Colonic mucosa (tissue), 4 donors: Measurements from ENCODE around the gene ITGB1BP1. TPM values are rescaled to one million over a fixed set of nuclear protein-coding genes. Genes with fewer than 3 reads are reported as not detected.

Experiments used
- DNase-seq: peaks from one replicate; pipeline ENCODE4 v3.0.0-alpha.2; 2020
- H3K27ac ChIP-seq: fragments of 200-600 bp; one replicate; pipeline ENCODE4 v1.8.0; 2021
- H3K27me3 ChIP-seq: fragments of 200-600 bp; one replicate; pipeline ENCODE4 v1.8.0; 2021
- H3K36me3 ChIP-seq: fragments of 200-600 bp; one replicate; pipeline ENCODE4 v1.8.0; 2021
- H3K4me1 ChIP-seq: fragments of 200-600 bp; one replicate; pipeline ENCODE4 v1.8.0; 2021; ENCODE audit warnings: mild to moderate bottlenecking
- H3K4me3 ChIP-seq: fragments of 200-600 bp; one replicate; pipeline ENCODE4 v1.8.0; 2021
- H3K9ac ChIP-seq, 2 donors: one replicate each; pipeline ENCODE4 v1.7.0; 2013; ENCODE audit warnings: control low read depth in 2 of 2, low read depth in 2 of 2, low read length in 2 of 2
- H3K9me3 ChIP-seq: fragments of 200-600 bp; one replicate; pipeline ENCODE4 v1.8.0; 2021
- intact Hi-C: fragments of 100-400 bp; cut with DNase I; formaldehyde crosslinking; loops from one replicate; pipeline ENCODE4 v1.14.1; 2022
- total RNA-seq, 2 donors: library from RNA; stranded (reverse); fragmentation: NEBNext Ultra II Directional in 1 of 2; extraction: Animal tissue kit (Norgen Biotek cat#: 25700) in 1 of 2; gene quantifications; one replicate each; pipeline ENCODE4 v1.2.1, GENCODE V29; 2021
- TF ChIP-seq, protein P1 (sequence below): fragments of 200-600 bp; IDR thresholded peaks from one replicate; pipeline ENCODE4 v1.8.0; 2022; ENCODE audit warnings: antibody characterized with exemption, mild to moderate bottlenecking
- donor health status: healthy.
- donor health status: DM: no; HTN: no; CAD: no.
- donor health status: DM: no; HTN: no; CAD: no.

The ITGB1BP1 gene
- total RNA-seq, 2 donors from 2014 or later: 57.5 to 58.5 TPM

DNA sequence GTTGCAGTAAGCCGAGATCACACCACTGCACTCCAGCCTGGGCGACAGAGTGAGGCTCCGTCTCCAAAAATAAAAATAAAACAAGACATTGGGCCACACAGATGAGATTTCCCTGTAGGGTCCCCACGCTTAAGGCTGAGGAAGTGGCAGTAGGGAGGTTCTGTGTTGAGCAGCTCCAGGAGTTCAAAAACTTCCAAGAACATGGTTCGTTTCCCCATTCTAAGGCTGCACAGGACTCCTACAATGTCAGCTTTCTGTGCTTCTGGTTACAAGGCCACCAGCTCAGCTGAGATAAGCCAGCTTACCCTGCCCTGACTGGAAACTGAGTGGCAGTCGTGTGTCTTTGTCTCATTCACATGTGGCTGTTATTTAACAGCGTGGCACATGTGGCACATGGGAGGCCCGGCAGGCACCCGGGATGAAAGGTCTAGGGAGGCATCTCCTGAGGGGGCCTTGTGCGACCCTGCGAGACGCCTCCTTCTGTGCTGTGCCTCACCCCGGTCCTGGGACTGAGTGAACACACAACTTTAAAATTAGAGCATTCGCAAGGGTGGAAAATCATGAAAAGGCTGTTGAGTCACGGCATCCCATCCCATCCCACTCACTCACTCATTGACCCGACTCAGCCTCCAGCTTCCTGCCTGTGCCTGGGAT, 7.7 kb downstream of the ITGB1BP1 start:
- TF ChIP-seq, protein P1, sequence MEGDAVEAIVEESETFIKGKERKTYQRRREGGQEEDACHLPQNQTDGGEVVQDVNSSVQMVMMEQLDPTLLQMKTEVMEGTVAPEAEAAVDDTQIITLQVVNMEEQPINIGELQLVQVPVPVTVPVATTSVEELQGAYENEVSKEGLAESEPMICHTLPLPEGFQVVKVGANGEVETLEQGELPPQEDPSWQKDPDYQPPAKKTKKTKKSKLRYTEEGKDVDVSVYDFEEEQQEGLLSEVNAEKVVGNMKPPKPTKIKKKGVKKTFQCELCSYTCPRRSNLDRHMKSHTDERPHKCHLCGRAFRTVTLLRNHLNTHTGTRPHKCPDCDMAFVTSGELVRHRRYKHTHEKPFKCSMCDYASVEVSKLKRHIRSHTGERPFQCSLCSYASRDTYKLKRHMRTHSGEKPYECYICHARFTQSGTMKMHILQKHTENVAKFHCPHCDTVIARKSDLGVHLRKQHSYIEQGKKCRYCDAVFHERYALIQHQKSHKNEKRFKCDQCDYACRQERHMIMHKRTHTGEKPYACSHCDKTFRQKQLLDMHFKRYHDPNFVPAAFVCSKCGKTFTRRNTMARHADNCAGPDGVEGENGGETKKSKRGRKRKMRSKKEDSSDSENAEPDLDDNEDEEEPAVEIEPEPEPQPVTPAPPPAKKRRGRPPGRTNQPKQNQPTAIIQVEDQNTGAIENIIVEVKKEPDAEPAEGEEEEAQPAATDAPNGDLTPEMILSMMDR: no peak
- intact Hi-C loops: no loop called here
- Histone ChIP-seq H3K4me3 (no peak overlapping the region), H3K9ac (no peak overlapping the region), H3K4me1 (no peaks in the 10 kb centered on the region), H3K9me3 (no peaks in the 10 kb centered on the region), H3K27me3 (no peaks in the 10 kb centered on the region), H3K27ac (no peak overlapping the region), H3K36me3 (no peaks in the 10 kb centered on the region)
- no peak for DNase-seq

DNA sequence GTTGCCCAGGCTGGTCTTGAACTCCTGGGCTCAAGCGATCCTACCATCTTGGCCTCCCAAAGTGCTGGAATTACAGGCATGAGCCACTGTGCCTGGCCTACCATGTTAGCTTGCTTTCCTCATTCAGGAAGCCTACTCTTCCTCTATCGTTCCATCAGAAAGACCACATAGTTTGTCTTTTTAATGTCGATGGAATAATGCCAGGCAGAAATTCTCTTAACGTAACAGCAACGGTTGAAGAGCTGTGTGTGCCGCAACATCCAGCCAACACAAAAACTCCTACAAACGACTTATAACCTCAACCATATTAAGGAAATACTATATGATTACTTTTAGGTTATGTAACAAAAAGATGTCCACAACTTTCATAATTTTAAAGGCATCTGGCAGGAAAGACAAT, 10.5 kb downstream of the ITGB1BP1 start:
- Histone ChIP-seq H3K27ac (no peak overlapping the region), H3K4me3 (no peak overlapping the region), H3K9ac (no peak overlapping the region), H3K36me3 (no peaks in the 10 kb centered on the region), H3K27me3 (no peaks in the 10 kb centered on the region), H3K4me1 (no peaks in the 10 kb centered on the region), H3K9me3 (no peaks in the 10 kb centered on the region)
- no peak for DNase-seq
- intact Hi-C loops: no loop called here
- TF ChIP-seq, protein P1: no peak

DNA sequence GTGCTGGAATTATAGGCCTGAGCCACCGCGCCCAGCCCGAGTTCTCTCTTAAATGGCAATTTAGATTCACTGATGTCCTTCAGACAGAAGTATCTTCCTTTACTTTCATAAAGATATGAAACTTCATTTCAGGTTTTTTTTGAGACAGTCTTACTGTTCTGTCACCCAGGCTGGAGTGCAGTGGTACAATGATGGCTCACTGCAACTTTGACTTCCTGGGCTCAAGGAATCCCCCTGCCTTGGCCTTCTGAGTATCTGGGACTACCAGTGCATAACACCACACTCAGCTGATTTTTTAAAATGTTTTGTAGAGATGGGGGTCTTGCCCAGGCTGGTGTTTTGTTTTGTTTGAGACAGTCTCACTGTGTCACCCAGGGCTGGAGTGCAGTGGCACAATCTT, 13.2 kb downstream of the ITGB1BP1 start:
- Histone ChIP-seq H3K9me3 (no peaks in the 10 kb centered on the region), H3K4me1 (no peaks in the 10 kb centered on the region), H3K27ac (no peak overlapping the region), H3K36me3 (no peaks in the 10 kb centered on the region), H3K4me3 (no peak overlapping the region), H3K9ac (no peak overlapping the region), H3K27me3 (no peaks in the 10 kb centered on the region)
- no peak for DNase-seq
- intact Hi-C loops: no loop called here
- TF ChIP-seq, protein P1: no peak

DNA sequence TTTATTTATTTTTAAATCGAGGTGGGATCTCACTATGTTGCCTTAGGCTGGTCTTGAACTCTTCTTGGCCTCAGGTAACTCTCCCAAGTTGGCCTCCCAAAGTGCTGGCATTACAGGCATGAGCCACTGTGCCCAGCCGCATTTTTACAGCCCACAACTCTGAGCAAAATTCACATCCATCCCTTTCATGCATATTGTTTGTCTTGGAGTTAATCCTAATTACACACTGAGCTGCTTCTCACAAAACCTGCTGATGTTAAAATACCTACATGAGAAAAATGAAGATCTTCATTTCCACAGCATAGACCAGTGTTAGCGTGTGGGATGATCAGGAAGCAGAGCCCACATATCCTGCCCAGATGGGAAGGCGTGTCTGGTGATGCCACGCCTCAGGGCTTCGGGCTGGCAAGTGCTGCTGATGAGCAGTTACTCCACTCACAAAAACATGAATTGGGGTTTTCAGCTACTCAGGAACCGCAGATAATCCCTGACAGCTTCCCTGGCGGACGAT, 14.6 kb downstream of the ITGB1BP1 start:
- no peak for DNase-seq
- no peaks in the 10 kb centered on the region for H3K36me3 ChIP-seq
- no peaks in the 10 kb centered on the region for H3K9me3 ChIP-seq

DNA sequence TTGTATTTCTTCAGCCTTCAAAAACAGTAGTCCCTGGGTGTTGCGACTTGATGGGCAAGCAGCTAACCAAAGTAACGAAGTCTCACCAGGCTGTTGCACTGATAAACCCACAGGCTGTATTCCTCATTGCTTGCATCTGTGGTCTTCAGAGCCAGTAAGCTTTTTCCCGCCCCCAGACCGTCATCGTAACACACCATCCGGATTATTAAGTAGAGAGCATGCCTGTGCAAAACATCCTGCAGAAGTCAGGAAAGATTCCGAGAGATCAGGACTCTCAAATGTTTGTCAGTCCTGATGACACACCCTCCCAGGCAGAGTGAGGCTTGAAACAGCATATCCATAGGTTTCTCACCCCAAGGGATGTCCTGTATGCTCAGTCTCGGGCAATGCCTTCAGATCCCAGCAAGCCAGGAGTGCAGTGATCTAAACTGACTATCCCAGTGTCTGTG, 15.9 kb downstream of the ITGB1BP1 start:
- no peaks in the 10 kb centered on the region for H3K27me3 ChIP-seq
- H3K9ac ChIP-seq: no peak overlapping the region
- no peak for DNase-seq
- H3K27ac ChIP-seq: no peak overlapping the region
- intact Hi-C loops: no loop called here
- no peaks in the 10 kb centered on the region for H3K9me3 ChIP-seq
- no peaks in the 10 kb centered on the region for H3K36me3 ChIP-seq
- no peak overlapping the region for H3K4me3 ChIP-seq
- no peaks in the 10 kb centered on the region for H3K4me1 ChIP-seq
- TF ChIP-seq, protein P1: no peak

More for the DNA sequence above, 14.6 kb downstream of the ITGB1BP1 start:
- Histone ChIP-seq H3K4me1 (no peaks in the 10 kb centered on the region), H3K4me3 (no peak overlapping the region), H3K9ac (peak overlapping the region in 1 of 2 donors; percentile 34), H3K27ac (no peak overlapping the region), H3K27me3 (no peaks in the 10 kb centered on the region)
- TF ChIP-seq, protein P1: no peak
- intact Hi-C loops: no loop called here
